Spleen (tissue), 11 donors: Measurements from ENCODE around the gene ALAD. TPM values are rescaled to one million over a fixed set of nuclear protein-coding genes. Genes with fewer than 3 reads are reported as not detected.

Experiments used
- DNase-seq: peaks from one replicate; pipeline ENCODE4 v3.0.0-alpha.2; 2020
- H3K27ac ChIP-seq, 8 donors: fragments of 200-600 bp; sonication (generic) in 7 of 8; 1 replicate in 4 of 8; 2 replicates in 4 of 8; pipeline versions ENCODE4 v1.5.0 to v1.8.0; 2016 to 2021; ENCODE audit warnings: inconsistent platforms in 4 of 8, mild to moderate bottlenecking in 4 of 8, moderate library complexity in 1 of 8
- H3K27me3 ChIP-seq, 7 donors: fragments of 200-600 bp; sonication (generic) in 6 of 7; replicated peaks in 1 of 7; 1 replicate in 4 of 7; 2 replicates in 3 of 7; pipeline versions ENCODE4 v1.5.0 to v1.8.0; 2016 to 2021; ENCODE audit warnings: inconsistent platforms in 3 of 7, mild to moderate bottlenecking in 1 of 7
- H3K36me3 ChIP-seq, 6 donors: fragments of 200-600 bp; sonication (generic) in 5 of 6; 1 replicate in 4 of 6; 2 replicates in 2 of 6; pipeline versions ENCODE4 v1.5.0 to v1.8.0; 2016 to 2021; ENCODE audit warnings: inconsistent platforms in 2 of 6
- H3K4me1 ChIP-seq, 6 donors: fragments of 200-600 bp; sonication (generic) in 5 of 6; 1 replicate in 3 of 6; 2 replicates in 3 of 6; pipeline versions ENCODE4 v1.5.0 to v1.8.0; 2016 to 2021; ENCODE audit warnings: inconsistent platforms in 3 of 6
- H3K4me3 ChIP-seq, 8 donors: fragments of 200-600 bp; sonication (generic) in 7 of 8; 1 replicate in 4 of 8; 2 replicates in 4 of 8; pipeline versions ENCODE4 v1.5.0 to v1.8.0; 2016 to 2021; ENCODE audit warnings: inconsistent platforms in 4 of 8, mild to moderate bottlenecking in 4 of 8, moderate library complexity in 2 of 8
- H3K9me3 ChIP-seq, 8 donors: fragments of 200-600 bp; sonication (generic) in 7 of 8; 1 replicate in 4 of 8; 2 replicates in 4 of 8; pipeline versions ENCODE4 v1.5.0 to v1.8.0; 2016 to 2021; ENCODE audit warnings: inconsistent platforms in 4 of 8
- POLR2A ChIP-seq, 3 donors: fragments of 450-650 bp; IDR thresholded peaks; one replicate each; pipeline ENCODE4 v1.5.1; 2017; ENCODE audit warnings: antibody characterized with exemption in 3 of 3, mild to moderate bottlenecking in 1 of 3
- POLR2AphosphoS5 ChIP-seq, 3 donors: sonication (generic); formaldehyde crosslinking; IDR thresholded peaks; one replicate each; pipeline ENCODE4 v1.5.1; 2017; ENCODE audit warnings: antibody characterized with exemption in 3 of 3
- WGBS, 5 donors: extraction: QIAGEN DNeasy Blood & Tissue Kit in 3 of 5; methylation state at CpG; one replicate each; pipeline versions ENCODE4 v1.1.5 to v1.1.7; 2013 to 2018; 5-methylcytosine and 5-hydroxymethylcytosine counted together
- intact Hi-C: fragments of 100-400 bp; cut with DNase I; formaldehyde crosslinking; loops from one replicate; pipeline ENCODE4 v1.15.0; 2023; ENCODE audit warnings: low total_unique reads
- polyA plus RNA-seq, 3 donors: library from polyadenylated mRNA; stranded (reverse); fragments of 200-250 nt; gene quantifications; one replicate each; pipeline ENCODE4 v1.2.1, GENCODE V29; 2013
- total RNA-seq, 7 donors: library from RNA; depleted of rRNA in 3 of 7; stranded (reverse); fragments of >200 nt in 3 of 7; fragmentation: NEBNext Ultra II Directional in 4 of 7; extraction: Animal tissue kit (Norgen Biotek cat#: 25700) in 4 of 7; gene quantifications; one replicate each; pipeline versions ENCODE4 v1.1.0 to v1.2.1, GENCODE V29; 2016 to 2021
- TF ChIP-seq, protein P1 (sequence below), 11 experiments: fragments of 200-600 bp in 7 of 11; fragments of 450-650 bp in 4 of 11; sonication (generic) in 4 of 11; IDR thresholded peaks in 8 of 11; conservative IDR thresholded peaks in 3 of 11; 1 replicate in 7 of 11; 2 replicates in 4 of 11; pipeline versions ENCODE4 v1.4.0 to v1.8.0; 2016 to 2021; ENCODE audit warnings: antibody characterized with exemption in 11 of 11, inconsistent platforms in 4 of 11, mild to moderate bottlenecking in 1 of 11
- donor health status: healthy with polysubstance abuse.
- donor health status: DM: no; HTN: no; CAD: no; lungs with moderate emphysema.
- donor health status: DM: no; HTN: no; CAD: no.
- donor health status: Bipolar disorder and iron deficiency.
- donor health status: healthy.
- donor health status: DM: no; HTN: no; CAD: no.
- donor health status: DM: yes; HTN: yes; CAD: no.

Gene ALAD
- total and polyA plus RNA-seq, 10 donors = 14.4 to 31.1 (median 25.5) TPM

- intact Hi-C loops = no loop called here
- TF ChIP-seq POLR2AphosphoS5 (IDR thresholded peaks at IDR 0.05) (no peak), POLR2A (IDR thresholded peaks at IDR 0.05) (no peak)
- TF ChIP-seq, protein P1, sequence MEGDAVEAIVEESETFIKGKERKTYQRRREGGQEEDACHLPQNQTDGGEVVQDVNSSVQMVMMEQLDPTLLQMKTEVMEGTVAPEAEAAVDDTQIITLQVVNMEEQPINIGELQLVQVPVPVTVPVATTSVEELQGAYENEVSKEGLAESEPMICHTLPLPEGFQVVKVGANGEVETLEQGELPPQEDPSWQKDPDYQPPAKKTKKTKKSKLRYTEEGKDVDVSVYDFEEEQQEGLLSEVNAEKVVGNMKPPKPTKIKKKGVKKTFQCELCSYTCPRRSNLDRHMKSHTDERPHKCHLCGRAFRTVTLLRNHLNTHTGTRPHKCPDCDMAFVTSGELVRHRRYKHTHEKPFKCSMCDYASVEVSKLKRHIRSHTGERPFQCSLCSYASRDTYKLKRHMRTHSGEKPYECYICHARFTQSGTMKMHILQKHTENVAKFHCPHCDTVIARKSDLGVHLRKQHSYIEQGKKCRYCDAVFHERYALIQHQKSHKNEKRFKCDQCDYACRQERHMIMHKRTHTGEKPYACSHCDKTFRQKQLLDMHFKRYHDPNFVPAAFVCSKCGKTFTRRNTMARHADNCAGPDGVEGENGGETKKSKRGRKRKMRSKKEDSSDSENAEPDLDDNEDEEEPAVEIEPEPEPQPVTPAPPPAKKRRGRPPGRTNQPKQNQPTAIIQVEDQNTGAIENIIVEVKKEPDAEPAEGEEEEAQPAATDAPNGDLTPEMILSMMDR (IDR thresholded peaks at IDR 0.05 in 8 of 11, conservative IDR thresholded peaks at IDR 0.05 in 3 of 11) = no peak
- 86 to 94% (median 89%) methylated on average over 3 of the region's 3 CpGs for WGBS, 5 donors
- H3K9me3 ChIP-seq = no peaks in the 10 kb centered on the region
- DNase-seq = no peak
- H3K4me3 ChIP-seq = no peak overlapping the region
- peaks cover 0 to 31% (median 10%) of the 10 kb centered on the region in 7 donors for H3K27me3 ChIP-seq
- no peak overlapping the region for H3K27ac ChIP-seq
- H3K4me1 ChIP-seq = peaks cover 10 to 27% (median 23%) of the 10 kb centered on the region in 6 donors
- H3K36me3 ChIP-seq = no peaks in the 10 kb centered on the region
Observed at GRCh38 chr9:113348437-113348836, 52.6 kb downstream of the ALAD start.

DNA sequence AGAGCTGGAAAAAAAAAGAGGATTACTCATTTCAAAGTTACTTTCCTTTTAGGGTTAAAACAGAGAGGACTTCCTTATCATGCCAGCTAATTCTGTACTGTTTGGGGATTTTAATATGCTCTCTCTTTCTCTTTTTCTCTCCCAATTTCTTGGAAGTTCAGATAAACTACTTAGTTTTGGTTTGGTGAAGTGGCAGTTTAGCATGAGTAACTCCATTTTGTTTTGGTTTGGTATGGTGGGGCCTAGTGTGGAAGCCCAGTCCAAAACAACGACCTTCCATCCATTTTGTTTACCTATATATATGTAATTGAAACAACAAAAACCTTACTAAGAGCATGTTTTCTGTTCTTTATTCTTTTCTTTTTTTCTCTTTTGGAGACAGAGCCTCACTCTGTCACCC lies 55.4 kb downstream of the ALAD start:
- Histone ChIP-seq H3K9me3 (no peaks in the 10 kb centered on the region), H3K4me1 (peaks cover 8 to 22% (median 17%) of the 10 kb centered on the region in 6 donors), H3K27ac (no peak overlapping the region), H3K27me3 (peaks cover 0 to 20% (median 10%) of the 10 kb centered on the region in 7 donors), H3K36me3 (no peaks in the 10 kb centered on the region), H3K4me3 (no peak overlapping the region)
- intact Hi-C loops = no loop called here
- DNase-seq = no peak
- TF ChIP-seq POLR2AphosphoS5 (IDR thresholded peaks at IDR 0.05) (no peak), POLR2A (IDR thresholded peaks at IDR 0.05) (no peak)
- TF ChIP-seq, protein P1 (IDR thresholded peaks at IDR 0.05 in 8 of 11, conservative IDR thresholded peaks at IDR 0.05 in 3 of 11) = no peak
- WGBS, 5 donors = 0 to 83% (median 44%) methylated on average over 1 of the region's 1 CpG

- WGBS, 5 donors = 83 to 92% (median 85%) methylated on average over 2 of the region's 2 CpGs
- TF ChIP-seq POLR2AphosphoS5 (IDR thresholded peaks at IDR 0.05) (no peak), POLR2A (IDR thresholded peaks at IDR 0.05) (no peak)
- TF ChIP-seq, protein P1 (IDR thresholded peaks at IDR 0.05 in 8 of 11, conservative IDR thresholded peaks at IDR 0.05 in 3 of 11) = no peak
- Histone ChIP-seq H3K27ac (no peak overlapping the region), H3K4me1 (peaks cover 4 to 22% (median 14%) of the 10 kb centered on the region in 6 donors), H3K36me3 (no peaks in the 10 kb centered on the region), H3K9me3 (no peaks in the 10 kb centered on the region), H3K4me3 (no peak overlapping the region), H3K27me3 (peaks cover 0 to 15% (median 7%) of the 10 kb centered on the region in 7 donors)
- intact Hi-C loops = no loop called here
- no peak for DNase-seq
Observed at GRCh38 chr9:113345190-113345589, 55.9 kb downstream of the ALAD start.

- intact Hi-C loops = no loop called here
- peak overlapping the region in 6 of 8 donors; percentile 43 to 67 (median 52) for H3K27ac ChIP-seq
- WGBS, 5 donors = 39 to 60% (median 56%) methylated on average over 1 of the region's 1 CpG
- H3K27me3 ChIP-seq = peaks cover 0 to 1% (median 0%) of the 10 kb centered on the region in 7 donors
- peak in 2 of 3 donors; percentile 29 to 33 for TF ChIP-seq POLR2AphosphoS5 (IDR thresholded peaks at IDR 0.05)
- no peak for TF ChIP-seq POLR2A (IDR thresholded peaks at IDR 0.05)
- TF ChIP-seq, protein P1 (IDR thresholded peaks at IDR 0.05 in 8 of 11, conservative IDR thresholded peaks at IDR 0.05 in 3 of 11) = no peak
- DNase-seq = no peak
- H3K4me3 ChIP-seq = no peak overlapping the region
- H3K9me3 ChIP-seq = no peaks in the 10 kb centered on the region
- no peaks in the 10 kb centered on the region for H3K36me3 ChIP-seq
- H3K4me1 ChIP-seq = peaks cover 5 to 19% (median 13%) of the 10 kb centered on the region in 6 donors
Observed at GRCh38 chr9:113343732-113344231, 57.3 kb downstream of the ALAD start.
